GM12891 (cell line): ENCODE results near the gene TMC6.

Experiments
- PAX5 ChIP-seq: IDR thresholded peaks from 2 replicates; pipeline ENCODE4 v1.6.1; 2011; ENCODE audit warnings: low read length, moderate library complexity, mild to moderate bottlenecking; ENCODE audit not compliant: insufficient read depth, severe bottlenecking
- POLR2A ChIP-seq: IDR thresholded peaks from 2 replicates; pipeline ENCODE4 v1.6.1; 2011; ENCODE audit warnings: low read depth, low read length, control low read depth
- POLR2AphosphoS5 ChIP-seq: IDR thresholded peaks from 2 replicates; pipeline ENCODE4 v1.6.1; 2011; ENCODE audit warnings: low read depth, low read length, control low read depth
- SPI1 ChIP-seq: IDR thresholded peaks from 2 replicates; pipeline ENCODE4 v1.6.1; 2011; ENCODE audit warnings: low read depth, low read length, control low read depth
- TAF1 ChIP-seq: IDR thresholded peaks from 2 replicates; pipeline ENCODE4 v1.6.1; 2011; ENCODE audit warnings: low read depth, low read length, control low read depth

GRCh38 chr17:78106211-78106610 lies 22.3 kb downstream of the TMC6 start:
- TF ChIP-seq POLR2A = no peak
- TF ChIP-seq POLR2AphosphoS5 = no peak
- no peak for TF ChIP-seq PAX5
- TF ChIP-seq SPI1 = no peak
- TF ChIP-seq TAF1 = no peak
